Activated CD4-positive, alpha-beta T cell treated with anti-CD3 and anti-CD28 coated beads for 36 hours (primary cell): ENCODE data around the gene PPP6R2. TPM values are rescaled to one million over a fixed set of nuclear protein-coding genes. Genes with fewer than 3 reads are reported as not detected.

Source experiments
- ATAC-seq: fragments of 200-7000 bp; cut with Tn5 transposase; one replicate; pipeline ENCODE4 v1.10.0; 2021; ENCODE audit warnings: mild to moderate bottlenecking, moderate library complexity
- CTCF ChIA-PET: fragments of 350-600 bp; sonication (Branson Sonifier 250); formaldehyde crosslinking; loops from one replicate; lab custom pipeline; 2021; ENCODE audit warnings: antibody characterized with exemption; lab: Charles Lee
- POLR2A ChIA-PET: fragments of 350-600 bp; sonication (Branson Sonifier 250); formaldehyde crosslinking; loops from one replicate; lab custom pipeline; 2021; ENCODE audit warnings: antibody characterized with exemption, inconsistent platforms; lab: Charles Lee
- DNase-seq: peaks from one replicate; pipeline ENCODE4 v3.0.0-alpha.2; 2020
- H3K27ac Mint-ChIP-seq: one replicate; pipeline ENCODE4 v1.8.0; 2021; ENCODE audit warnings: mixed read lengths
- H3K27me3 Mint-ChIP-seq: one replicate; pipeline ENCODE4 v1.8.0; 2021; ENCODE audit warnings: mixed read lengths
- H3K36me3 Mint-ChIP-seq: one replicate; pipeline ENCODE4 v1.8.0; 2021; ENCODE audit warnings: low read depth, mixed read lengths
- H3K4me1 Mint-ChIP-seq: one replicate; pipeline ENCODE4 v1.8.0; 2021; ENCODE audit warnings: mixed read lengths
- H3K4me3 Mint-ChIP-seq: one replicate; pipeline ENCODE4 v1.8.0; 2021; ENCODE audit warnings: mild to moderate bottlenecking, moderate library complexity, mixed read lengths
- H3K9me3 Mint-ChIP-seq: one replicate; pipeline ENCODE4 v1.8.0; 2021; ENCODE audit warnings: low read depth, mixed read lengths
- intact Hi-C, 2 experiments: fragments of 100-400 bp; cut with DNase I in 1 of 2; cut with micrococcal nuclease in 1 of 2; formaldehyde crosslinking; loops; one replicate each; pipeline versions ENCODE4 v1.14.2 to v1.15.1; 2022 to 2024; cut with DNase I, micrococcal nuclease
- total RNA-seq, 2 experiments: library from RNA; stranded (reverse); gene quantifications; one replicate each; pipeline ENCODE4 v1.2.3, GENCODE V29; 2021

PPP6R2 gene
- total RNA-seq, 2 experiments from 2014 or later, result 37.3 to 39.5 TPM

GRCh38 chr22:50468626-50469025 is 125.5 kb downstream of the PPP6R2 start:
- peak overlapping the region; percentile 67 for H3K27ac Mint-ChIP-seq
- H3K4me3 Mint-ChIP-seq, result no peak overlapping the region
- POLR2A ChIA-PET, result interaction anchor here (0.7 kb wide), 1 partner anchor 19 kb away, joined by 5 read pairs; no protein-coding TSS in a partner anchor
- H3K36me3 Mint-ChIP-seq, result peaks cover 21% of the 10 kb centered on the region
- no peak for DNase-seq
- intact Hi-C loops, result loop anchor here in 1 of 2 experiments (1.0 kb wide), 1 partner anchor 152 kb away; no protein-coding TSS in a partner anchor
- CTCF ChIA-PET, result interaction anchor here (0.6 to 1.2 kb wide), 4 partner anchors 38 to 232 kb away, joined by 3 to 7 read pairs (median 3); no protein-coding TSS in a partner anchor
- no peaks in the 10 kb centered on the region for H3K9me3 Mint-ChIP-seq
- no peaks in the 10 kb centered on the region for H3K27me3 Mint-ChIP-seq
- ATAC-seq, result no peak
- peaks cover 49% of the 10 kb centered on the region for H3K4me1 Mint-ChIP-seq

GRCh38 chr22:50469377-50470305 is 126.5 kb downstream of the PPP6R2 start:
- POLR2A ChIA-PET, result interaction anchor here (0.6 to 1.6 kb wide), 6 partner anchors 38 to 290 kb away, joined by 3 to 10 read pairs (median 4); partner anchors contain the start of genes LMF2, NCAPH2 and SCO2
- intact Hi-C loops, result loop anchor here (1.0 to 5.0 kb wide), 6 partner anchors 12 to 282 kb away; partner anchors contain the start of genes ADM2 (in 1 of the 2), LMF2 (in 1 of the 2), NCAPH2 (in 1 of the 2) and TRABD (in 1 of the 2)
- Mint-ChIP-seq H3K4me1 (peaks cover 53% of the 10 kb centered on the region), H3K27ac (peak overlapping the region; percentile 95), H3K36me3 (peaks cover 17% of the 10 kb centered on the region), H3K4me3 (peak overlapping the region; percentile 59), H3K9me3 (no peaks in the 10 kb centered on the region), H3K27me3 (no peaks in the 10 kb centered on the region)
- DNase-seq (peak; percentile 97), ATAC-seq (peak; percentile 84)
- CTCF ChIA-PET, result interaction anchor here (0.6 to 3.4 kb wide), 8 partner anchors 16 to 233 kb away, joined by 3 to 14 read pairs (median 3); partner anchors contain the start of gene SCO2

GRCh38 chr22:50470491-50470890 is 127.4 kb downstream of the PPP6R2 start:
- ATAC-seq (no peak), DNase-seq (no peak)
- intact Hi-C loops, result loop anchor here (1.0 to 5.0 kb wide), 6 partner anchors 11 to 283 kb away; partner anchors contain the start of genes ADM2 (in 1 of the 2), LMF2 (in 1 of the 2), NCAPH2 (in 1 of the 2) and TRABD (in 1 of the 2)
- H3K27ac Mint-ChIP-seq, result peak overlapping the region; percentile 95
- H3K9me3 Mint-ChIP-seq, result no peaks in the 10 kb centered on the region
- H3K4me1 Mint-ChIP-seq, result peaks cover 54% of the 10 kb centered on the region
- H3K36me3 Mint-ChIP-seq, result peaks cover 17% of the 10 kb centered on the region
- H3K4me3 Mint-ChIP-seq, result peak overlapping the region; percentile 59
- POLR2A ChIA-PET, result interaction anchor here (0.6 to 1.6 kb wide), 6 partner anchors 37 to 290 kb away, joined by 3 to 10 read pairs (median 4); partner anchors contain the start of genes LMF2, NCAPH2 and SCO2
- H3K27me3 Mint-ChIP-seq, result no peaks in the 10 kb centered on the region
- CTCF ChIA-PET, result interaction anchor here (1.0 to 3.4 kb wide), 4 partner anchors 20 to 55 kb away, joined by 3 to 14 read pairs (median 3); partner anchors contain the start of gene SCO2

- DNase-seq (no peak), ATAC-seq (no peak)
- intact Hi-C loops, result loop anchor here (2.0 to 5.0 kb wide), 2 partner anchors 37 to 284 kb away; partner anchors contain the start of genes NCAPH2 (in 1 of the 2) and TRABD (in 1 of the 2)
- Mint-ChIP-seq H3K36me3 (peaks cover 11% of the 10 kb centered on the region), H3K4me3 (peak overlapping the region; percentile 59), H3K27ac (peak overlapping the region; percentile 95), H3K9me3 (no peaks in the 10 kb centered on the region), H3K27me3 (no peaks in the 10 kb centered on the region), H3K4me1 (peaks cover 55% of the 10 kb centered on the region)
- ChIA-PET CTCF (interaction anchor here (0.8 to 3.4 kb wide), 2 partner anchors 54 to 150 kb away, joined by 3 to 14 read pairs; partner anchors contain the start of gene SCO2), POLR2A (no interaction called here)
These were observed 128.2 kb downstream of the PPP6R2 start for GRCh38 chr22:50471197-50471847.

GRCh38 chr22:50471962-50472361 is 128.8 kb downstream of the PPP6R2 start:
- CTCF ChIA-PET, result interaction anchor here (0.6 to 3.4 kb wide), 6 partner anchors 19 to 323 kb away, joined by 3 to 14 read pairs (median 4); partner anchors contain the start of gene SCO2
- peaks cover 5% of the 10 kb centered on the region for H3K36me3 Mint-ChIP-seq
- POLR2A ChIA-PET, result no interaction called here
- no peak for DNase-seq
- H3K4me3 Mint-ChIP-seq, result no peak overlapping the region
- H3K9me3 Mint-ChIP-seq, result no peaks in the 10 kb centered on the region
- H3K27me3 Mint-ChIP-seq, result no peaks in the 10 kb centered on the region
- no peak for ATAC-seq
- peak overlapping the region; percentile 95 for H3K27ac Mint-ChIP-seq
- H3K4me1 Mint-ChIP-seq, result peaks cover 55% of the 10 kb centered on the region
- intact Hi-C loops, result loop anchor here (2.0 to 5.0 kb wide), 2 partner anchors 37 to 285 kb away; partner anchors contain the start of genes NCAPH2 (in 1 of the 2) and TRABD (in 1 of the 2)

- CTCF ChIA-PET, result interaction anchor here (0.9 to 1.7 kb wide), 6 partner anchors 20 to 53 kb away, joined by 3 to 6 read pairs (median 4); partner anchors contain the start of gene SCO2
- intact Hi-C loops, result loop anchor here in 1 of 2 experiments (5.0 kb wide), 1 partner anchor 286 kb away; the partner anchor contains the start of gene TRABD
- POLR2A ChIA-PET, result interaction anchor here (0.7 kb wide), 1 partner anchor 53 kb away, joined by 3 read pairs; no protein-coding TSS in a partner anchor
- H3K27me3 Mint-ChIP-seq, result no peaks in the 10 kb centered on the region
- H3K36me3 Mint-ChIP-seq, result peaks cover 4% of the 10 kb centered on the region
- peaks cover 55% of the 10 kb centered on the region for H3K4me1 Mint-ChIP-seq
- DNase-seq (peak; percentile 70), ATAC-seq (peak; percentile 18)
- peak overlapping the region; percentile 89 for H3K4me3 Mint-ChIP-seq
- no peaks in the 10 kb centered on the region for H3K9me3 Mint-ChIP-seq
- H3K27ac Mint-ChIP-seq, result peak overlapping the region; percentile 83
These were observed 130.0 kb downstream of the PPP6R2 start for GRCh38 chr22:50473088-50473487.

- Mint-ChIP-seq H3K4me3 (peak overlapping the region; percentile 89), H3K27ac (peak overlapping the region; percentile 83), H3K9me3 (no peaks in the 10 kb centered on the region), H3K27me3 (no peaks in the 10 kb centered on the region), H3K36me3 (peaks cover 2% of the 10 kb centered on the region), H3K4me1 (peaks cover 48% of the 10 kb centered on the region)
- DNase-seq, result peak; percentile 75
- ChIA-PET CTCF (interaction anchor here (0.9 to 1.7 kb wide), 3 partner anchors 24 to 233 kb away, joined by 3 to 5 read pairs (median 4); partner anchors contain the start of gene SCO2), POLR2A (interaction anchor here (0.7 kb wide), 1 partner anchor 52 kb away, joined by 3 read pairs; no protein-coding TSS in a partner anchor)
- intact Hi-C loops, result loop anchor here in 1 of 2 experiments (2.0 to 5.0 kb wide), 4 partner anchors 131 to 287 kb away; partner anchors contain the start of genes MAPK11, PPP6R2, TRABD and TUBGCP6
- ATAC-seq, result peak; percentile 9
These were observed 130.9 kb downstream of the PPP6R2 start for GRCh38 chr22:50473855-50474671.

- H3K4me3 Mint-ChIP-seq, result peak within 1 kb of the TSS; percentile 89
- POLR2A ChIA-PET, result no interaction called here
These were observed 131.9 kb downstream of the PPP6R2 start, which contains the start of gene SBF1 for GRCh38 chr22:50474710-50475651. Gene SBF1 (minus strand): TSS chr22:50475035. CDS start chr22:50474840, 195 bp downstream.

More at GRCh38 chr22:50474710-50475651, 131.9 kb downstream of the PPP6R2 start, which contains the start of gene SBF1:
- peak within 1 kb of the TSS; percentile 83 for H3K27ac Mint-ChIP-seq
- intact Hi-C loops, result loop anchor here in 1 of 2 experiments (1.0 to 5.0 kb wide), 8 partner anchors 32 to 288 kb away; partner anchors contain the start of genes CHKB, LMF2, MAPK11 and PPP6R2
- H3K9me3 Mint-ChIP-seq, result no peaks in the 10 kb centered on the region
- H3K27me3 Mint-ChIP-seq, result peaks cover 3% of the 10 kb centered on the region
- H3K4me1 Mint-ChIP-seq, result peaks cover 42% of the 10 kb centered on the region
- ATAC-seq (peak; percentile 78), DNase-seq (peak; percentile 95)
- peaks cover 2% of the 10 kb centered on the region for H3K36me3 Mint-ChIP-seq
- CTCF ChIA-PET, result no interaction called here
